Fibroblast of mammary gland (primary cell): Measurements from ENCODE around the gene PHRF1.

ENCODE experiments used
- DNase-seq: peaks from one replicate; pipeline ENCODE4 v3.0.0-alpha.2; 2010; ENCODE audit warnings: low read depth
- H3K4me3 ChIP-seq: 2 replicates; pipeline ENCODE4 v1.5.1; 2011; ENCODE audit warnings: low read depth, mild to moderate bottlenecking, low read length, moderate library complexity; ENCODE audit not compliant: control insufficient read depth
- CTCF ChIP-seq: conservative IDR thresholded peaks from 2 replicates; pipeline ENCODE4 v1.5.1; 2011; ENCODE audit warnings: low read depth, low read length, inconsistent platforms; ENCODE audit not compliant: control insufficient read depth, insufficient read depth

PHRF1 gene

GRCh38 chr11:576811-577610 lies 741 bp downstream of the PHRF1 start:
- no peak for TF ChIP-seq CTCF
- no peak for DNase-seq
- peak overlapping the region; percentile 92 for H3K4me3 ChIP-seq

- no peak for TF ChIP-seq CTCF
- H3K4me3 ChIP-seq, result peak overlapping the region; percentile 92
- no peak for DNase-seq
Observed at GRCh38 chr11:577611-577894, 1.3 kb downstream of the PHRF1 start.

- no peak for DNase-seq
- TF ChIP-seq CTCF, result no peak
- peak overlapping the region; percentile 92 for H3K4me3 ChIP-seq
Observed at GRCh38 chr11:578276-579035, 2.2 kb downstream of the PHRF1 start.

DNA sequence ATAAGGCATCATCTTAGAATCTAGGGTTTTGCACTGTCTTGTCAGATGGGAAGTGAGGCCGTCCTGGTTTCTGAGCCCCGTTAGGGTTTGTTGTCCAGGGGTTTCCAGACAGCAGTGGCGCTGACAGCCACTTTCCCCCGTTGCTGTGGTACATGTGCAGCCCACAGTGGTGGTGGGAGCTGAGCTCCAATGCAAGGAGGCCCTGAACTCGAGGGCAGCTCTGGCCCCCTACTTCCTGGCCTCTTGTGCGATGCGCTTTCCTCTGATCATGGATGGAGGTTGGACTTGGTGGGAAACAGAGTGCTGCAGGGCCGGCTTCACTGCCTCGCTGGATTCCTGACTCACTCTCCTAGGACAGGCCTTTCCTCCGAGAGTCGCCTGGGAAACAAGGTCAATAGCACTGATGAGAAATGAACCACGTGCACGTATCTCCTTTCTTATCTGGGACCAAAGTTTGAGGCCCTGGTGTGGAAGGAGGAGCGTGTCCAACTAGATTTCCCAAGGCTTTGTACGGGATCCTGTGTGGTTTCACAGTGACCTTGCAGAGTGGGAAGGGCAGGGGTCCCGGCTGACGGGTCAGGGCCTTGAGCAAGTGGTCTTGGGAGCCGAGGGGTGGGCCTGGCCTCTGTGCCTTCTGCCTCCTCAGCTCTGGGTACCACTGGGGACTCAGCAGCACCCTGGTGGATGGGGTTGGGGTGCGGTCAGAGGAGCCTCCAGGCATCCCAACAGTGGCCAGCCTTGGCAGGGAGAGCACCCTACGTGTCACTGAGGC lies 3.7 kb downstream of the PHRF1 start:
- TF ChIP-seq CTCF, result no peak
- DNase-seq, result peak; percentile 46
- H3K4me3 ChIP-seq, result no peak overlapping the region

GRCh38 chr11:581342-581741 lies 5.1 kb downstream of the PHRF1 start:
- DNase-seq, result no peak
- TF ChIP-seq CTCF, result no peak
- H3K4me3 ChIP-seq, result no peak overlapping the region

DNA sequence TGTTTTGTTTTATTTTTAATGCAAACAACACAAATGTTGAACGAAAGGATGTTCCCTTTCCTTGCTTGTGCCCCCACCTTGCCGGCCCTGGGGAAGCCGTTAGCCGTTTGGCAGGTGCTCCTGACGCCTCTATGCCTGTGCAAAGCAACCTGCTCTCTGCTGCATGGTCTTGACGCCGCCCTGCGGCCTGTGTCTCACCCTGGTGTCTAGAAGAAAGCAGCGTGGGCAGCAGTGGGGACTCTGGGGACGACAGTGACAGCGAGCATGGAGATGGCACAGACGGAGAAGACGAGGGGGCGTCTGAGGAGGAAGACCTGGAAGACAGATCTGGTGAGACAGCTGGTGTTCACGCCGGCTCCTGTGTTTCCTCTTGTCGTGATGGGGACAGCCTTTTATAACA lies 5.5 kb downstream of the PHRF1 start:
- no peak for DNase-seq
- no peak for TF ChIP-seq CTCF
- H3K4me3 ChIP-seq, result no peak overlapping the region
